Measurements from ENCODE around the gene SLC14A1. TPM values are rescaled to one million over a fixed set of nuclear protein-coding genes. Genes with fewer than 3 reads are reported as not detected.

The SLC14A1 gene
- 11.9 TPM for total RNA-seq

- DNase-seq = no peak
These were observed at the start of gene SLC14A1 for GRCh38 chr18:45723567-45724355. SLC14A1 (plus strand) TSS chr18:45724181; CDS start chr18:45730321, 6,140 bp downstream.

GRCh38 chr18:45677276-45677807 is 46.6 kb upstream of the SLC14A1 start:
- no peak for DNase-seq

- no peak for DNase-seq
These were observed 45.5 kb upstream of the SLC14A1 start for GRCh38 chr18:45678441-45678840.

- no peak for DNase-seq
These were observed 45.1 kb upstream of the SLC14A1 start for GRCh38 chr18:45678850-45679249.

GRCh38 chr18:45680066-45680690 is 43.8 kb upstream of the SLC14A1 start:
- no peak for DNase-seq

GRCh38 chr18:45682181-45682580 is 41.8 kb upstream of the SLC14A1 start:
- no peak for DNase-seq

- no peak for DNase-seq
These were observed 39.5 kb upstream of the SLC14A1 start for GRCh38 chr18:45684341-45685115.

- DNase-seq = no peak
These were observed 36.9 kb upstream of the SLC14A1 start for GRCh38 chr18:45686891-45687611.

- no peak for DNase-seq
These were observed 36.4 kb upstream of the SLC14A1 start for GRCh38 chr18:45687621-45688020.

- no peak for DNase-seq
These were observed 35.9 kb upstream of the SLC14A1 start for GRCh38 chr18:45688113-45688512.

- DNase-seq = no peak
These were observed 35.1 kb upstream of the SLC14A1 start for GRCh38 chr18:45688833-45689232.

GRCh38 chr18:45689396-45689795 is 34.6 kb upstream of the SLC14A1 start:
- no peak for DNase-seq

GRCh38 chr18:45690975-45691815 is 32.8 kb upstream of the SLC14A1 start:
- DNase-seq = peak; percentile 26

- no peak for DNase-seq
These were observed 32.2 kb upstream of the SLC14A1 start for GRCh38 chr18:45691816-45692179.

GRCh38 chr18:45702708-45703265 is 21.2 kb upstream of the SLC14A1 start:
- DNase-seq = no peak

- DNase-seq = no peak
These were observed 15.2 kb upstream of the SLC14A1 start for GRCh38 chr18:45708831-45709230.

GRCh38 chr18:45712061-45712460 is 11.9 kb upstream of the SLC14A1 start:
- no peak for DNase-seq

GRCh38 chr18:45713239-45713638 is 10.7 kb upstream of the SLC14A1 start:
- no peak for DNase-seq

GRCh38 chr18:45715212-45715780 is 8.7 kb upstream of the SLC14A1 start:
- DNase-seq = no peak

- DNase-seq = no peak
These were observed 4.9 kb upstream of the SLC14A1 start for GRCh38 chr18:45719106-45719505.

- DNase-seq = no peak
These were observed 1.1 kb upstream of the SLC14A1 start for GRCh38 chr18:45722899-45723298.

Data from skin of body (tissue), 2 donors.